Thyroid gland (tissue), 4 donors: Measurements from ENCODE around the gene RGS11.

Source experiments
- CTCF ChIP-seq, 6 experiments: fragments of 200-600 bp in 3 of 6; fragments of 450-650 bp in 3 of 6; sonication (generic) in 3 of 6; IDR thresholded peaks; one replicate each; pipeline ENCODE4 v1.5.1; 2016 to 2019; ENCODE audit warnings: antibody characterized with exemption in 6 of 6, mild to moderate bottlenecking in 2 of 6, inconsistent platforms in 1 of 6, moderate library complexity in 1 of 6
- POLR2A ChIP-seq, 2 donors: fragments of 450-650 bp; IDR thresholded peaks; one replicate each; pipeline ENCODE4 v1.6.1; 2017; ENCODE audit warnings: antibody characterized with exemption in 2 of 2, mild to moderate bottlenecking in 2 of 2, moderate library complexity in 1 of 2

GRCh38 chr16:293043-293775 is 17.5 kb upstream of the RGS11 start:
- TF ChIP-seq CTCF (IDR thresholded peaks at IDR 0.05) (no peak), POLR2A (IDR thresholded peaks at IDR 0.05) (no peak)
